Measurements from ENCODE around the gene NUP62.
A peak's percentile ranks its signal among the peaks of the same experiment; 100 is the strongest.

NUP62 gene

DNA sequence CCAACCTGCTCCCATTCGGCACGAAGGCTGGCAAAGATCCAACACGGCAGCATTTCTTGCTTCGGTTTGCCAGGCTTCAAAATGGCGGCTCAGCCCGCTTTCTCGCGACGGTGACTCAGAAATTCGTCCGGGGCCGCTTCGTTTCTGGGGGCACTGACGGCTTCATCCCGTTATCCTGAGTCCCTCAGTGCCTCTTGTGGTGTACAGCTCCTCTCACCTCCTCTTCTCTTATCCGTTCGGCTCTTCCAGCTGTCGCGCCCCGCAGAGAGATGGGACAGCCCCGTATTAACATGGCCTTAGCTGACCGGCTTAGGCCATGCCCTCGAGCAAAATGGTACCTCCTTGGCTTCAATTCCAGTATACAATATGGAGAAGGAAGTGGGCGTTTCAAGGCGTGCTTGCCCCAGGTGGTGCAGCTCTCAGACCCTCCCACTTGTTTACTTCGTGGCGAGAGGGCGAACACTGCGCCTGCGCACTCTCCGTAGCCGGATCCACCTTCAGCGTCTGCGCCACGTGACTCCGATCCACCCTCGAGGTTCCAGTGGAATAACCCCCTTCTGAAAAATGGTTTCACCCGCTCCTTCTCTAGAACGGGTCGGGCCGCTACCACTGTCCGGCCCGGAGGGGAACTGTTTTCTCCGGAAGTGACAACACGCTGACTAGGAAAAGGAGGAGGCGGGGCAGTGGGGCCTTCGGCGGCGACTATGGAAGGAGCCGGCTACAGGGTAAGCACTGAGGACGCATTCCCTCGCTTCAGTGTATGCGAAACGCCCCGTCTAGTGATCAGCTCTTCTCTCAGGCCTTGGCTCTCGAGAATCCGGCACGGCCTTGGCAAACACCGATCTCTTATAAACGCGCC, 52.1 kb downstream of the NUP62 start, which contains the start of the genes AKT1S1 and TBC1D17:
TSS of gene AKT1S1 (minus strand) at position 336 of the 859 bp plus-strand sequence. CDS start 4,060 bp downstream, outside the sequence.
TSS of gene TBC1D17 (plus strand) at position 683 of the 859 bp plus-strand sequence. CDS start at position 705, 22 bp downstream.
- peak within 1 kb of the TSS; percentile 96 for H3K27ac ChIP-seq
- peaks cover 11% of the 10 kb centered on the region for H3K79me2 ChIP-seq
- no peaks in the 10 kb centered on the region for H3K9me3 ChIP-seq (ENCODE audit: control insufficient read depth, low read length)
- H2AFZ ChIP-seq: peak within 1 kb of the TSS; percentile 85
- TF ChIP-seq, protein P1, sequence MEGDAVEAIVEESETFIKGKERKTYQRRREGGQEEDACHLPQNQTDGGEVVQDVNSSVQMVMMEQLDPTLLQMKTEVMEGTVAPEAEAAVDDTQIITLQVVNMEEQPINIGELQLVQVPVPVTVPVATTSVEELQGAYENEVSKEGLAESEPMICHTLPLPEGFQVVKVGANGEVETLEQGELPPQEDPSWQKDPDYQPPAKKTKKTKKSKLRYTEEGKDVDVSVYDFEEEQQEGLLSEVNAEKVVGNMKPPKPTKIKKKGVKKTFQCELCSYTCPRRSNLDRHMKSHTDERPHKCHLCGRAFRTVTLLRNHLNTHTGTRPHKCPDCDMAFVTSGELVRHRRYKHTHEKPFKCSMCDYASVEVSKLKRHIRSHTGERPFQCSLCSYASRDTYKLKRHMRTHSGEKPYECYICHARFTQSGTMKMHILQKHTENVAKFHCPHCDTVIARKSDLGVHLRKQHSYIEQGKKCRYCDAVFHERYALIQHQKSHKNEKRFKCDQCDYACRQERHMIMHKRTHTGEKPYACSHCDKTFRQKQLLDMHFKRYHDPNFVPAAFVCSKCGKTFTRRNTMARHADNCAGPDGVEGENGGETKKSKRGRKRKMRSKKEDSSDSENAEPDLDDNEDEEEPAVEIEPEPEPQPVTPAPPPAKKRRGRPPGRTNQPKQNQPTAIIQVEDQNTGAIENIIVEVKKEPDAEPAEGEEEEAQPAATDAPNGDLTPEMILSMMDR (IDR thresholded peaks at IDR 0.05): no peak
- H3K9ac ChIP-seq: peak within 1 kb of the TSS; percentile 64
- peak within 1 kb of the TSS; percentile 100 for H3K4me3 ChIP-seq (ENCODE audit: low read depth, low read length)
- H3K4me1 ChIP-seq: peaks cover 6% of the 10 kb centered on the region
- no peaks in the 10 kb centered on the region for H3K36me3 ChIP-seq (ENCODE audit: control insufficient read depth, insufficient read depth, low read length)
- H3K4me2 ChIP-seq (ENCODE audit: low read length): peak within 1 kb of the TSS; percentile 100
- no peaks in the 10 kb centered on the region for H3K27me3 ChIP-seq (ENCODE audit: control insufficient read depth, insufficient read depth, low read length)

DNA sequence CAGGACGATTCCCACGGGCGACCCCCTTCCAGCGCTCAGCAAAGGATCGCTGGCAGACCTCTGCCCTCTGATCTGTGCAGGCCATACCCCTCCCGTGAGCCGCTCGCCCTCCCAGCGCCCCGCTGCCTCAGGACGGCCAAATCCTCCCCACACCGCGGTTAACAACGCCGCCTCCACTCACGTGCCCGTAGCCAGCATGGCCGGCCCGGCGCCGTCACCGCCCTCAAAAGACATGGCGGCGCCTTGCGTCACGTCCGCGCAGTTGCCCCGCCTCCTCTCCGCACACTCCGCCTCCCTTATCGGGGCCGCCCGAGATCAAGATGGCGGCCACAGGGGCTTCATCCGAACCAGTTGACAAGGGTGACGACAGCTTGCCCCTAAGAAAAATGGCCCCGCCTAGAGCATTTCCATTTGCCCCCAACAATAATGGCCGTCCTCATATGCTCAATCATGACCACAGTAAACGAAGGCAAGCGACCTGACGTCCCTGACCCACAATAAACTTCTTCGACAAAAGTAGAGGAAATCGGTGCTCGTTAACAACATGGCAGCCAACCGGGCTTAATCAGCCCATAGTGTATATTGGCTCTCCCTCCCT, 52.8 kb downstream of the NUP62 start:
- peak overlapping the region; percentile 100 for H3K4me3 ChIP-seq (ENCODE audit: low read depth, low read length)
- peak overlapping the region; percentile 85 for H2AFZ ChIP-seq
- peak overlapping the region; percentile 64 for H3K9ac ChIP-seq
- no peaks in the 10 kb centered on the region for H3K36me3 ChIP-seq (ENCODE audit: control insufficient read depth, insufficient read depth, low read length)
- no peaks in the 10 kb centered on the region for H3K27me3 ChIP-seq (ENCODE audit: control insufficient read depth, insufficient read depth, low read length)
- H3K4me2 ChIP-seq (ENCODE audit: low read length): peak overlapping the region; percentile 90
- H3K4me1 ChIP-seq: peaks cover 6% of the 10 kb centered on the region
- peak overlapping the region; percentile 96 for H3K27ac ChIP-seq
- TF ChIP-seq, protein P1 (IDR thresholded peaks at IDR 0.05): no peak
- H3K79me2 ChIP-seq: peaks cover 11% of the 10 kb centered on the region
- H3K9me3 ChIP-seq (ENCODE audit: control insufficient read depth, low read length): no peaks in the 10 kb centered on the region

DNA sequence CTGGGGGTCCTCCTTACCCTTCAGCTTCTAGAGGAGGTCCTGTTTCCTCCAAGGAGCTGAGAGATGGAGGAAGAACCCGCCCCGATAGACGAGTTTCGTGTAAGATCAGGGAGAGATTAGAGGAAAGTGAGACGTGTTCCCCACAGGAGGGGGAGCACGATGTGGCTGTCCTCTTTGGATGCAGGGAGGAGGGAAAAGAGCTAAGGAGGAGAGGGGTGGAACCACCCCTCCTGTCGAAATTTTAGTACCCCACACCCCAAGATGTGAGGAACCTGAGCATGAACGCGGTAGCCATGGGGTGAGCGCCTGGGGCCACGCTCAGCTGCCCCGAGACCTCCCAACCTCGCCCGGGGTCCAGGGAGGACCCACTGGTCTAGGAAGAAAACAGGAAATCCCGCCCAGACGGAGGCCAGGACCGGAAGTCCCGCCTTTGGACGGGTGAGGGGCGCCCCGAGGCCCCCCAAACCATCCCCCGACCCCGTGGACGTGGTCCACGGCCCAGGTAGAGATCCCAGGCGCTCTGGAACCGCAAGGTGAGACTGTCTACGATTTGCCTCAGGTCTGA, 53.4 kb downstream of the NUP62 start:
- Histone ChIP-seq H3K9ac (peak overlapping the region; percentile 64), H3K4me2 (ENCODE audit: low read length) (peak overlapping the region; percentile 90), H3K27me3 (ENCODE audit: control insufficient read depth, insufficient read depth, low read length) (no peaks in the 10 kb centered on the region), H3K9me3 (ENCODE audit: control insufficient read depth, low read length) (no peaks in the 10 kb centered on the region), H3K4me1 (peaks cover 6% of the 10 kb centered on the region), H3K27ac (peak overlapping the region; percentile 96), H3K36me3 (ENCODE audit: control insufficient read depth, insufficient read depth, low read length) (no peaks in the 10 kb centered on the region), H3K79me2 (peaks cover 11% of the 10 kb centered on the region), H3K4me3 (ENCODE audit: low read depth, low read length) (peak overlapping the region; percentile 100), H2AFZ (peak overlapping the region; percentile 85)
- TF ChIP-seq, protein P1 (IDR thresholded peaks at IDR 0.05): no peak

DNA sequence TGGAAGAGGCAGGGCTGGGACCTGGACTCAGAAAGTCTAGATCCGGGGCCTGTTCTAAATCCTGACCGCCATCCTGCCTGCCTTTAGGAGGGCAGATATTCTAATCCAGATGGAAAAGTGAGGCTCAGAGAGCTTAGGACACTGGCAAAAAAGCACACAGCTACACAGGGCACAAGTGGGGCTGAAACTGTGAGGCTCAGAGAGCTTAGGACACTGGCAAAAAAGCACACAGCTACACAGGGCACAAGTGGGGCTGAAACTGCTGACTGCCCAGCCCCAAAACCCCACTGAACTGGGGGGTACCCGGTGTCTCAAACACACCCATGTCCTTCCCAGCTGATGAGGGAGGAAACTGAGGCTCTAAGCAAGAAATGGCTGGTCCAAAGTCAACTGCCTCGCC, 54.1 kb downstream of the NUP62 start:
- Histone ChIP-seq H3K36me3 (ENCODE audit: control insufficient read depth, insufficient read depth, low read length) (no peaks in the 10 kb centered on the region), H3K27ac (peak overlapping the region; percentile 96), H3K9ac (no peak overlapping the region), H3K4me2 (ENCODE audit: low read length) (peak overlapping the region; percentile 90), H2AFZ (no peak overlapping the region), H3K4me1 (peaks cover 10% of the 10 kb centered on the region), H3K79me2 (peaks cover 14% of the 10 kb centered on the region), H3K27me3 (ENCODE audit: control insufficient read depth, insufficient read depth, low read length) (no peaks in the 10 kb centered on the region), H3K4me3 (ENCODE audit: low read depth, low read length) (peak overlapping the region; percentile 100), H3K9me3 (ENCODE audit: control insufficient read depth, low read length) (no peaks in the 10 kb centered on the region)
- TF ChIP-seq, protein P1 (IDR thresholded peaks at IDR 0.05): no peak

Data from parathyroid adenoma (tissue), 2 donors.